Osteocyte (in vitro differentiated cells): ENCODE data around the gene CHIC2. TPM values are rescaled to one million over a fixed set of nuclear protein-coding genes. Genes with fewer than 3 reads are reported as not detected.

Source experiments
- DNase-seq: peaks from one replicate; pipeline ENCODE4 v3.0.0; 2021; ENCODE audit warnings: mixed read lengths; ENCODE audit not compliant: unreplicated experiment; ENCODE audit errors: extremely low spot score
- H3K27ac Mint-ChIP-seq: one replicate; pipeline ENCODE4 v1.8.0; 2021; ENCODE audit warnings: mild to moderate bottlenecking, mixed read lengths; ENCODE audit not compliant: unreplicated experiment
- H3K27me3 Mint-ChIP-seq: one replicate; pipeline ENCODE4 v1.8.0; 2021; ENCODE audit warnings: mixed read lengths; ENCODE audit not compliant: unreplicated experiment
- H3K36me3 Mint-ChIP-seq: one replicate; pipeline ENCODE4 v1.8.0; 2021; ENCODE audit warnings: mixed read lengths; ENCODE audit not compliant: unreplicated experiment
- H3K4me1 Mint-ChIP-seq: one replicate; pipeline ENCODE4 v1.8.0; 2021; ENCODE audit warnings: mixed read lengths; ENCODE audit not compliant: unreplicated experiment
- H3K4me3 Mint-ChIP-seq: one replicate; pipeline ENCODE4 v1.8.0; 2021; ENCODE audit warnings: mild to moderate bottlenecking, moderate library complexity, mixed read lengths; ENCODE audit not compliant: unreplicated experiment
- H3K9me3 Mint-ChIP-seq: one replicate; pipeline ENCODE4 v1.8.0; 2021; ENCODE audit warnings: mixed read lengths; ENCODE audit not compliant: unreplicated experiment
- CTCF ChIP-seq: fragments of 200-600 bp; sonication (generic); IDR thresholded peaks from 2 replicates; pipeline ENCODE4 v1.5.0; 2021; ENCODE audit warnings: antibody characterized with exemption, mild to moderate bottlenecking, moderate library complexity
- total RNA-seq: library from RNA; stranded (reverse); gene quantifications from 2 replicates; pipeline ENCODE4 v1.2.1, GENCODE V29; 2021

Gene CHIC2
- total RNA-seq, 1 donor from 2014 or later = 64.1 TPM

DNA sequence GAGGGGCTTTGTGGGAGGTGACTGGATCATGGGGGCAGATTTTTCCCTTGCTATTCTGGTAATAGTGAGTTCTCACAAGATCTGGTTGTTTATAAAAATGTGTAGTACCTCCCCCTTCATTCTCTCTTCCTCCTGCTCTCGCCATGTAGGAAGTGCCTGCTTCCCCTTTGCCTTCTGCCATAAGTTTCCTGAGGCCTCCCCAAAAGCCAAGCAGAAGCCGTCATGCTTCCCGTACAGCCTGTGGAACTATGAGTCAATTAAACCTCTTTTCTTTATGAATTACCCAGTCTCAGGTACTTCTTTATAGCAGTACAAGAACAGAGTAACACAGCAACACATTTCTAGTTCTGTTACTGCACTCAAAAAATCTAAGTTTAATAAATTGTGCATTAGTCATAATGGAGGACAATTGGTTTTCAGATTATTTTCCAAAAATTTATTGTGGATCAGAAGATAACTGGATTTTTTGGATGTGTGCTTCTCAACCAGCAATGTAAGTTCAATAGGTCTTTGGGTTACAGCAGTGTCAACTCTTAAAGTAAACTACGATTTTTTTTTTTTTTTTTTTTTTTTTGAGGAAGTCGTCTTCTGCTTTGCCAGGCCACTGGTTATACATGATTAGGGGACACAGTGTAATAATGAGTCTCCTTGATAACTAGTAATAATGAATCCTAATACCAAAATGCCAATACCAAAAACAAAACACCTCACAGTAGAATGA is 69.9 kb downstream of the CHIC2 start:
- Mint-ChIP-seq H3K9me3 (no peaks in the 10 kb centered on the region), H3K27me3 (no peaks in the 10 kb centered on the region), H3K4me3 (no peak overlapping the region), H3K27ac (peak overlapping the region; percentile 31), H3K36me3 (peaks cover 23% of the 10 kb centered on the region), H3K4me1 (peaks cover 3% of the 10 kb centered on the region)
- DNase-seq = no peak
- TF ChIP-seq CTCF = no peak

- no peaks in the 10 kb centered on the region for H3K9me3 Mint-ChIP-seq
- no peak overlapping the region for H3K27ac Mint-ChIP-seq
- peaks cover 16% of the 10 kb centered on the region for H3K36me3 Mint-ChIP-seq
- no peaks in the 10 kb centered on the region for H3K27me3 Mint-ChIP-seq
- H3K4me3 Mint-ChIP-seq = no peak overlapping the region
- no peak for DNase-seq
- TF ChIP-seq CTCF = no peak
- H3K4me1 Mint-ChIP-seq = peaks cover 3% of the 10 kb centered on the region
Observed at GRCh38 chr4:53992785-53993184, 71.6 kb downstream of the CHIC2 start.

GRCh38 chr4:53991821-53992220 is 72.6 kb downstream of the CHIC2 start:
- Mint-ChIP-seq H3K27ac (no peak overlapping the region), H3K36me3 (peaks cover 14% of the 10 kb centered on the region), H3K27me3 (no peaks in the 10 kb centered on the region), H3K4me1 (peaks cover 3% of the 10 kb centered on the region), H3K9me3 (no peaks in the 10 kb centered on the region), H3K4me3 (no peak overlapping the region)
- TF ChIP-seq CTCF = no peak
- no peak for DNase-seq

DNA sequence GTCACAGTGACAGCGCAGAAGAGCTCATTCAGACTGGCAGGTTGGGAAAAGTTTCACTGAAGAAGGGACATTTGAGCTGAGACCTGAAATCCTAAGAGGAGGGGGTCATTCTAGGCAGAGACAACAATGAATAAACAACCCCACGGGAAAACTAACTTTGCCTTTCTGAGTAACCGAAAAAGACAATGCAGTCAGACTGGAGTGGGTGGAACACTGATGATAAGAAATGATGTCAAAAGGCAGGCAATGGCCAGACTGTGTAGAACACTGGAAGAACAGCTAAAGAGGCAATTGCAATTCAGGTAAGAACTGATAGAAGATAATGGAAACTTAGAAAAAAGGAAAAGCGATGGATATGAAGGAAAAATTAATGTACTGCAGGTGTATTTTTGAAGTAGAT is 73.8 kb downstream of the CHIC2 start:
- no peak overlapping the region for H3K4me3 Mint-ChIP-seq
- H3K27ac Mint-ChIP-seq = no peak overlapping the region
- H3K4me1 Mint-ChIP-seq = peaks cover 6% of the 10 kb centered on the region
- no peak for DNase-seq
- no peak for TF ChIP-seq CTCF
- H3K9me3 Mint-ChIP-seq = no peaks in the 10 kb centered on the region
- H3K36me3 Mint-ChIP-seq = peaks cover 8% of the 10 kb centered on the region
- no peaks in the 10 kb centered on the region for H3K27me3 Mint-ChIP-seq

DNA sequence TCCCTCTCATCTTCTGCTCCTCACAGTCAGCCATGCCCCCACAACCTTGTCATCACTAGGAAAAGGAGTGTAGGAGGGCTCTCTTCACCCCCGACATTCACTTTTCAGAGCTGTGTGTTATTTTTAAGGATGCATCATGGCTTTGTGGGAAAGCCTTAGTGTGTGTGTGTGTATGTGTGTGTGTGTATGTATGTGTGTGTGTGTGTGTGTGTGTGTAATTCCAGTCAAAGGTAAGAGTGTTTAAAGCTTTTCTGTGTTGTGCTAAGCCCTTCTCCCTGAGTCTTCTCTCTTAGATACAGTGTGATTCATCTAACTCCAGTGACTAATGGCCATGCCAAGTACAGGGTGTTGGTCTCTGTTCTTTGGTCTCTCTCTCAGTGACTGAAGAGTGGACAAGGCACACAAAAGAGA is 76.6 kb downstream of the CHIC2 start:
- Mint-ChIP-seq H3K4me3 (no peak overlapping the region), H3K27me3 (no peaks in the 10 kb centered on the region), H3K27ac (peak overlapping the region; percentile 3), H3K4me1 (peaks cover 2% of the 10 kb centered on the region), H3K36me3 (no peaks in the 10 kb centered on the region), H3K9me3 (no peaks in the 10 kb centered on the region)
- DNase-seq = no peak
- no peak for TF ChIP-seq CTCF
